ENCODE data around the gene TSHR.

Gene TSHR

GRCh38 chr14:80933282-80933681, 22.1 kb upstream of the TSHR start:
- TF ChIP-seq CTCF (IDR thresholded peaks at IDR 0.05; ENCODE audit: insufficient read depth, low read length, poor library complexity, severe bottlenecking), result no peak
- Histone ChIP-seq H3K36me3 (ENCODE audit: control insufficient read depth, insufficient read depth, low read length) (no peaks in the 10 kb centered on the region), H3K4me3 (replicated peaks; ENCODE audit: low read depth, low read length) (no peak overlapping the region), H3K27me3 (replicated peaks; ENCODE audit: control insufficient read depth, insufficient read depth, low read length) (no peaks in the 10 kb centered on the region)
- DNase-seq (ENCODE audit: extremely low read depth, insufficient read length), result no peak

GRCh38 chr14:80933686-80934085, 21.7 kb upstream of the TSHR start:
- TF ChIP-seq CTCF (IDR thresholded peaks at IDR 0.05; ENCODE audit: insufficient read depth, low read length, poor library complexity, severe bottlenecking), result no peak
- Histone ChIP-seq H3K27me3 (replicated peaks; ENCODE audit: control insufficient read depth, insufficient read depth, low read length) (no peaks in the 10 kb centered on the region), H3K4me3 (replicated peaks; ENCODE audit: low read depth, low read length) (no peak overlapping the region), H3K36me3 (ENCODE audit: control insufficient read depth, insufficient read depth, low read length) (no peaks in the 10 kb centered on the region)
- DNase-seq (ENCODE audit: extremely low read depth, insufficient read length), result no peak

GRCh38 chr14:80940146-80940545, 15.3 kb upstream of the TSHR start:
- Histone ChIP-seq H3K36me3 (ENCODE audit: control insufficient read depth, insufficient read depth, low read length) (no peaks in the 10 kb centered on the region), H3K4me3 (replicated peaks; ENCODE audit: low read depth, low read length) (no peak overlapping the region), H3K27me3 (replicated peaks; ENCODE audit: control insufficient read depth, insufficient read depth, low read length) (no peaks in the 10 kb centered on the region)
- DNase-seq (ENCODE audit: extremely low read depth, insufficient read length), result no peak
- no peak for TF ChIP-seq CTCF (IDR thresholded peaks at IDR 0.05; ENCODE audit: insufficient read depth, low read length, poor library complexity, severe bottlenecking)

- H3K27me3 ChIP-seq (replicated peaks; ENCODE audit: control insufficient read depth, insufficient read depth, low read length), result no peaks in the 10 kb centered on the region
- TF ChIP-seq CTCF (IDR thresholded peaks at IDR 0.05; ENCODE audit: insufficient read depth, low read length, poor library complexity, severe bottlenecking), result no peak
- H3K4me3 ChIP-seq (replicated peaks; ENCODE audit: low read depth, low read length), result peak within 1 kb of the TSS; percentile 86
- DNase-seq (ENCODE audit: extremely low read depth, insufficient read length), result peak; percentile 90
- H3K36me3 ChIP-seq (ENCODE audit: control insufficient read depth, insufficient read depth, low read length), result no peaks in the 10 kb centered on the region
These were observed 13.9 kb upstream of the TSHR start, which contains the start of gene CEP128 for GRCh38 chr14:80941241-80942185. Gene CEP128 (minus strand): TSS chr14:80941738.

GRCh38 chr14:80942191-80942600, 13.2 kb upstream of the TSHR start:
- H3K36me3 ChIP-seq (ENCODE audit: control insufficient read depth, insufficient read depth, low read length), result no peaks in the 10 kb centered on the region
- no peak for TF ChIP-seq CTCF (IDR thresholded peaks at IDR 0.05; ENCODE audit: insufficient read depth, low read length, poor library complexity, severe bottlenecking)
- no peak for DNase-seq (ENCODE audit: extremely low read depth, insufficient read length)
- peak overlapping the region; percentile 86 for H3K4me3 ChIP-seq (replicated peaks; ENCODE audit: low read depth, low read length)
- no peaks in the 10 kb centered on the region for H3K27me3 ChIP-seq (replicated peaks; ENCODE audit: control insufficient read depth, insufficient read depth, low read length)
